Uterus (tissue), 4 donors: ENCODE data around the gene FAM240A. TPM values are rescaled to one million over a fixed set of nuclear protein-coding genes. Genes with fewer than 3 reads are reported as not detected.

ENCODE experiments used
- DNase-seq, 2 donors: peaks; one replicate each; pipeline ENCODE4 v3.0.0-alpha.2; 2019 to 2020
- H3K27ac ChIP-seq, 2 donors: fragments of 200-600 bp; sonication (generic); 1 replicate in 1 of 2; 2 replicates in 1 of 2; pipeline ENCODE4 v1.5.1; 2016 to 2018
- H3K27me3 ChIP-seq, 2 donors: fragments of 200-600 bp; sonication (generic); one replicate each; pipeline ENCODE4 v1.5.1; 2018 to 2019; ENCODE audit warnings: control low read depth in 1 of 2
- H3K36me3 ChIP-seq, 2 donors: fragments of 200-600 bp; sonication (generic); one replicate each; pipeline ENCODE4 v1.5.1; 2019; ENCODE audit warnings: control low read depth in 1 of 2
- H3K4me1 ChIP-seq, 2 donors: fragments of 200-600 bp; sonication (generic); one replicate each; pipeline ENCODE4 v1.5.1; 2018 to 2019; ENCODE audit warnings: control low read depth in 1 of 2
- H3K4me3 ChIP-seq, 2 donors: fragments of 200-600 bp; sonication (generic); 1 replicate in 1 of 2; 2 replicates in 1 of 2; pipeline ENCODE4 v1.5.1; 2018 to 2019; ENCODE audit warnings: mild to moderate bottlenecking in 1 of 2
- H3K9me3 ChIP-seq, 2 donors: fragments of 200-600 bp; sonication (generic); one replicate each; pipeline ENCODE4 v1.5.1; 2019; ENCODE audit warnings: control low read depth in 1 of 2
- POLR2A ChIP-seq, 2 donors: fragments of 450-650 bp; IDR thresholded peaks; one replicate each; pipeline ENCODE4 v1.6.1; 2016; ENCODE audit warnings: antibody characterized with exemption in 2 of 2, mild to moderate bottlenecking in 1 of 2, moderate library complexity in 1 of 2
- intact Hi-C: fragments of 100-400 bp; cut with DNase I; formaldehyde crosslinking; loops from one replicate; pipeline ENCODE4 v1.15.1; 2023; ENCODE audit warnings: low total_unique reads
- total RNA-seq, 4 donors: library from RNA; depleted of rRNA in 3 of 4; stranded (reverse); fragments of >200 nt in 3 of 4; gene quantifications; one replicate each; pipeline versions ENCODE4 v1.1.0 to v1.2.4, GENCODE V29; 2014 to 2023
- TF ChIP-seq, protein P1 (sequence below), 4 experiments: fragments of 200-600 bp in 2 of 4; fragments of 450-650 bp in 2 of 4; sonication (generic) in 2 of 4; IDR thresholded peaks; one replicate each; pipeline ENCODE4 v1.5.1; 2016 to 2019; ENCODE audit warnings: antibody characterized with exemption in 4 of 4, mild to moderate bottlenecking in 2 of 4, moderate library complexity in 1 of 4
- donor health status: DM: yes; HTN: yes; CAD: no.

The FAM240A gene
- total RNA-seq, 4 donors from 2014 or later, result not detected

GRCh38 chr3:46593274-46593862 is 19.0 kb upstream of the FAM240A start:
- no peak for DNase-seq
- no peak for TF ChIP-seq POLR2A (IDR thresholded peaks at IDR 0.05)
- TF ChIP-seq, protein P1, sequence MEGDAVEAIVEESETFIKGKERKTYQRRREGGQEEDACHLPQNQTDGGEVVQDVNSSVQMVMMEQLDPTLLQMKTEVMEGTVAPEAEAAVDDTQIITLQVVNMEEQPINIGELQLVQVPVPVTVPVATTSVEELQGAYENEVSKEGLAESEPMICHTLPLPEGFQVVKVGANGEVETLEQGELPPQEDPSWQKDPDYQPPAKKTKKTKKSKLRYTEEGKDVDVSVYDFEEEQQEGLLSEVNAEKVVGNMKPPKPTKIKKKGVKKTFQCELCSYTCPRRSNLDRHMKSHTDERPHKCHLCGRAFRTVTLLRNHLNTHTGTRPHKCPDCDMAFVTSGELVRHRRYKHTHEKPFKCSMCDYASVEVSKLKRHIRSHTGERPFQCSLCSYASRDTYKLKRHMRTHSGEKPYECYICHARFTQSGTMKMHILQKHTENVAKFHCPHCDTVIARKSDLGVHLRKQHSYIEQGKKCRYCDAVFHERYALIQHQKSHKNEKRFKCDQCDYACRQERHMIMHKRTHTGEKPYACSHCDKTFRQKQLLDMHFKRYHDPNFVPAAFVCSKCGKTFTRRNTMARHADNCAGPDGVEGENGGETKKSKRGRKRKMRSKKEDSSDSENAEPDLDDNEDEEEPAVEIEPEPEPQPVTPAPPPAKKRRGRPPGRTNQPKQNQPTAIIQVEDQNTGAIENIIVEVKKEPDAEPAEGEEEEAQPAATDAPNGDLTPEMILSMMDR (IDR thresholded peaks at IDR 0.05), result no peak
- Histone ChIP-seq H3K27ac (no peak overlapping the region), H3K9me3 (no peaks in the 10 kb centered on the region), H3K4me1 (no peaks in the 10 kb centered on the region), H3K4me3 (no peak overlapping the region), H3K27me3 (no peaks in the 10 kb centered on the region), H3K36me3 (no peaks in the 10 kb centered on the region)
- intact Hi-C loops, result no loop called here

GRCh38 chr3:46593979-46594378 is 18.3 kb upstream of the FAM240A start:
- H3K27ac ChIP-seq, result no peak overlapping the region
- no peaks in the 10 kb centered on the region for H3K36me3 ChIP-seq
- intact Hi-C loops, result no loop called here
- no peaks in the 10 kb centered on the region for H3K9me3 ChIP-seq
- no peak for TF ChIP-seq POLR2A (IDR thresholded peaks at IDR 0.05)
- TF ChIP-seq, protein P1 (IDR thresholded peaks at IDR 0.05), result no peak
- H3K27me3 ChIP-seq, result no peaks in the 10 kb centered on the region
- no peaks in the 10 kb centered on the region for H3K4me1 ChIP-seq
- no peak overlapping the region for H3K4me3 ChIP-seq
- DNase-seq, result no peak

GRCh38 chr3:46594723-46595122 is 17.6 kb upstream of the FAM240A start:
- Histone ChIP-seq H3K36me3 (no peaks in the 10 kb centered on the region), H3K27ac (no peak overlapping the region), H3K27me3 (no peaks in the 10 kb centered on the region), H3K4me3 (no peak overlapping the region), H3K4me1 (no peaks in the 10 kb centered on the region), H3K9me3 (no peaks in the 10 kb centered on the region)
- intact Hi-C loops, result no loop called here
- no peak for TF ChIP-seq POLR2A (IDR thresholded peaks at IDR 0.05)
- TF ChIP-seq, protein P1 (IDR thresholded peaks at IDR 0.05), result no peak
- DNase-seq, result no peak

GRCh38 chr3:46595819-46596314 is 16.5 kb upstream of the FAM240A start:
- no peak for TF ChIP-seq POLR2A (IDR thresholded peaks at IDR 0.05)
- TF ChIP-seq, protein P1 (IDR thresholded peaks at IDR 0.05), result no peak
- Histone ChIP-seq H3K36me3 (no peaks in the 10 kb centered on the region), H3K4me1 (no peaks in the 10 kb centered on the region), H3K9me3 (no peaks in the 10 kb centered on the region), H3K27ac (no peak overlapping the region), H3K27me3 (no peaks in the 10 kb centered on the region), H3K4me3 (no peak overlapping the region)
- DNase-seq, result no peak
- intact Hi-C loops, result no loop called here

- no peak overlapping the region for H3K4me3 ChIP-seq
- DNase-seq, result no peak
- no peaks in the 10 kb centered on the region for H3K36me3 ChIP-seq
- H3K27ac ChIP-seq, result no peak overlapping the region
- intact Hi-C loops, result no loop called here
- TF ChIP-seq POLR2A (IDR thresholded peaks at IDR 0.05), result no peak
- TF ChIP-seq, protein P1 (IDR thresholded peaks at IDR 0.05), result no peak
- H3K9me3 ChIP-seq, result no peaks in the 10 kb centered on the region
- no peaks in the 10 kb centered on the region for H3K4me1 ChIP-seq
- H3K27me3 ChIP-seq, result no peaks in the 10 kb centered on the region
These were observed 12.7 kb upstream of the FAM240A start for GRCh38 chr3:46599590-46599989.
